Measurements from ENCODE around the gene TRAPPC12. TPM values are rescaled to one million over a fixed set of nuclear protein-coding genes. Genes with fewer than 3 reads are reported as not detected.

Gene TRAPPC12
- total RNA-seq, 4 donors from 2014 or later: 36.6 to 57.4 (median 53.1) TPM

GRCh38 chr2:3344897-3345296 is 34.6 kb upstream of the TRAPPC12 start:
- no peaks in the 10 kb centered on the region for H3K27me3 ChIP-seq
- ATAC-seq: no peak
- H3K4me3 ChIP-seq: no peak overlapping the region
- H3K27ac ChIP-seq: no peak overlapping the region
- in situ Hi-C loops (cut with MboI; ENCODE audit: low sequenced_read_pairs in 4 of 4) (no loop called here), intact Hi-C loops (cut with DNase I; ENCODE audit: low total_unique reads) (no loop called here)
- no peak for DNase-seq
- H3K9me3 ChIP-seq: no peaks in the 10 kb centered on the region
- H3K4me1 ChIP-seq: no peaks in the 10 kb centered on the region
- TF ChIP-seq CTCF (IDR thresholded peaks at IDR 0.05 in 4 of 5, conservative IDR thresholded peaks at IDR 0.05 in 1 of 5): no peak
- no peaks in the 10 kb centered on the region for H3K36me3 ChIP-seq

GRCh38 chr2:3345621-3346020 is 33.9 kb upstream of the TRAPPC12 start:
- no peaks in the 10 kb centered on the region for H3K36me3 ChIP-seq
- DNase-seq: no peak
- no peak for TF ChIP-seq CTCF (IDR thresholded peaks at IDR 0.05 in 4 of 5, conservative IDR thresholded peaks at IDR 0.05 in 1 of 5)
- TF ChIP-seq POLR2A (IDR thresholded peaks at IDR 0.05): no peak
- no peaks in the 10 kb centered on the region for H3K9me3 ChIP-seq
- intact Hi-C loops (cut with DNase I; ENCODE audit: low total_unique reads) (no loop called here), in situ Hi-C loops (cut with MboI; ENCODE audit: low sequenced_read_pairs in 4 of 4) (no loop called here)
- no peak for ATAC-seq
- H3K27me3 ChIP-seq: no peaks in the 10 kb centered on the region
- no peak overlapping the region for H3K27ac ChIP-seq
- H3K4me1 ChIP-seq: no peaks in the 10 kb centered on the region
- no peak overlapping the region for H3K4me3 ChIP-seq

- Histone ChIP-seq H3K4me3 (no peak overlapping the region), H3K9me3 (no peaks in the 10 kb centered on the region), H3K36me3 (peaks cover 0 to 14% of the 10 kb centered on the region in 2 donors), H3K4me1 (no peaks in the 10 kb centered on the region), H3K27ac (no peak overlapping the region), H3K27me3 (no peaks in the 10 kb centered on the region)
- ATAC-seq: no peak
- no peak for DNase-seq
- TF ChIP-seq CTCF (IDR thresholded peaks at IDR 0.05 in 4 of 5, conservative IDR thresholded peaks at IDR 0.05 in 1 of 5): no peak
- TF ChIP-seq POLR2A (IDR thresholded peaks at IDR 0.05): no peak
- intact Hi-C loops (cut with DNase I; ENCODE audit: low total_unique reads): no loop called here
- in situ Hi-C loops (cut with MboI; ENCODE audit: low sequenced_read_pairs in 4 of 4): no loop called here
These were observed 30.7 kb upstream of the TRAPPC12 start for GRCh38 chr2:3348767-3349166.

- no peak for DNase-seq
- Histone ChIP-seq H3K9me3 (no peaks in the 10 kb centered on the region), H3K4me1 (no peaks in the 10 kb centered on the region), H3K27me3 (no peaks in the 10 kb centered on the region), H3K27ac (no peak overlapping the region), H3K36me3 (peaks cover 0 to 14% of the 10 kb centered on the region in 2 donors), H3K4me3 (no peak overlapping the region)
- no peak for TF ChIP-seq POLR2A (IDR thresholded peaks at IDR 0.05)
- no peak for TF ChIP-seq CTCF (IDR thresholded peaks at IDR 0.05 in 4 of 5, conservative IDR thresholded peaks at IDR 0.05 in 1 of 5)
- in situ Hi-C loops (cut with MboI; ENCODE audit: low sequenced_read_pairs in 4 of 4) (no loop called here), intact Hi-C loops (cut with DNase I; ENCODE audit: low total_unique reads) (no loop called here)
- no peak for ATAC-seq
These were observed 30.2 kb upstream of the TRAPPC12 start for GRCh38 chr2:3349211-3349693.

GRCh38 chr2:3354986-3355385 is 24.5 kb upstream of the TRAPPC12 start:
- H3K4me1 ChIP-seq: no peaks in the 10 kb centered on the region
- TF ChIP-seq CTCF (IDR thresholded peaks at IDR 0.05 in 4 of 5, conservative IDR thresholded peaks at IDR 0.05 in 1 of 5) (no peak), POLR2A (IDR thresholded peaks at IDR 0.05) (no peak)
- H3K4me3 ChIP-seq: no peak overlapping the region
- H3K36me3 ChIP-seq: peaks cover 0 to 14% of the 10 kb centered on the region in 2 donors
- H3K27ac ChIP-seq: no peak overlapping the region
- in situ Hi-C loops (cut with MboI; ENCODE audit: low sequenced_read_pairs in 4 of 4) (no loop called here), intact Hi-C loops (cut with DNase I; ENCODE audit: low total_unique reads) (no loop called here)
- ATAC-seq (no peak), DNase-seq (no peak)
- H3K9me3 ChIP-seq: no peaks in the 10 kb centered on the region
- no peaks in the 10 kb centered on the region for H3K27me3 ChIP-seq
